HG03039 (cell line): ENCODE results near the gene ERICH3.

Experiments used
- ATAC-seq: cut with Tn5 transposase; IDR thresholded peaks from one replicate; pipeline ENCODE4 v1.9.1; 2021; ENCODE audit warnings: mild to moderate bottlenecking, moderate library complexity; ENCODE audit not compliant: unreplicated experiment

Gene ERICH3

GRCh38 chr1:74526708-74527107, 146.9 kb downstream of the ERICH3 start:
- ATAC-seq: no peak

- ATAC-seq: no peak
These were observed 149.6 kb downstream of the ERICH3 start for GRCh38 chr1:74523873-74524480.

DNA sequence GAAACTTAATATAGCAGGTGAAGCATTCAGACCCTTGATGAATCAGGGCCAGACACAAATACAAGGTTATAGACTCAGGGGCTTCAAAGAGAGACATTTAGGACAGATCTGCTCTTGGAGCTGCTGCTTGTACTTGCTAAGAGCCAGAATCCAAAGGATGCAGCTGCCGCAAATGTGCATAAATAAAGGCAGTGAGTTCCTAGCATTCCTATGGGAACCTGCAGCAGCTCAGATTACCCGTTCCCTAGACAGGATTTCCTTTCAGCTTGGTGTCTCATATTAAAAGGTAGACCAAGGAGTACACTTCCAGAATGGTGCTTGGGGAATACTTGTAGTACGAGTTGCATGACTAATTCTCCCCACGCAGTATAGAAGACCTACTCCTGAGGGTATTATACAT, 151.4 kb downstream of the ERICH3 start:
- no peak for ATAC-seq
